Kidney epithelial cell (primary cell): Measurements from ENCODE around the gene ARL16. TPM values are rescaled to one million over a fixed set of nuclear protein-coding genes. Genes with fewer than 3 reads are reported as not detected.

Experiments
- DNase-seq: peaks from one replicate; pipeline ENCODE4 v3.0.0-alpha.2; 2010; ENCODE audit warnings: low read depth
- H3K27me3 ChIP-seq: 2 replicates; pipeline ENCODE4 v1.6.0; 2011; ENCODE audit warnings: low read length; ENCODE audit not compliant: control insufficient read depth, insufficient read depth
- H3K36me3 ChIP-seq: 2 replicates; pipeline ENCODE4 v1.5.1; 2011; ENCODE audit warnings: low read length; ENCODE audit not compliant: control insufficient read depth, insufficient read depth
- H3K4me3 ChIP-seq: 2 replicates; pipeline ENCODE4 v1.5.1; 2011; ENCODE audit warnings: low read depth, mild to moderate bottlenecking, control low read depth, low read length
- total RNA-seq: library from RNA; depleted of rRNA; stranded (reverse); fragments of >200 nt; gene quantifications from 2 replicates; pipeline ENCODE4 v1.2.3, GENCODE V29; 2015
- TF ChIP-seq, protein P1 (sequence below): IDR thresholded peaks from 2 replicates; pipeline ENCODE4 v1.5.1; 2011; ENCODE audit warnings: mild to moderate bottlenecking, moderate library complexity, low read length, control low read depth, inconsistent platforms; ENCODE audit not compliant: insufficient read depth, poor library complexity, severe bottlenecking

Gene ARL16
- total RNA-seq, 1 donor from 2014 or later, result 67.1 TPM

DNA sequence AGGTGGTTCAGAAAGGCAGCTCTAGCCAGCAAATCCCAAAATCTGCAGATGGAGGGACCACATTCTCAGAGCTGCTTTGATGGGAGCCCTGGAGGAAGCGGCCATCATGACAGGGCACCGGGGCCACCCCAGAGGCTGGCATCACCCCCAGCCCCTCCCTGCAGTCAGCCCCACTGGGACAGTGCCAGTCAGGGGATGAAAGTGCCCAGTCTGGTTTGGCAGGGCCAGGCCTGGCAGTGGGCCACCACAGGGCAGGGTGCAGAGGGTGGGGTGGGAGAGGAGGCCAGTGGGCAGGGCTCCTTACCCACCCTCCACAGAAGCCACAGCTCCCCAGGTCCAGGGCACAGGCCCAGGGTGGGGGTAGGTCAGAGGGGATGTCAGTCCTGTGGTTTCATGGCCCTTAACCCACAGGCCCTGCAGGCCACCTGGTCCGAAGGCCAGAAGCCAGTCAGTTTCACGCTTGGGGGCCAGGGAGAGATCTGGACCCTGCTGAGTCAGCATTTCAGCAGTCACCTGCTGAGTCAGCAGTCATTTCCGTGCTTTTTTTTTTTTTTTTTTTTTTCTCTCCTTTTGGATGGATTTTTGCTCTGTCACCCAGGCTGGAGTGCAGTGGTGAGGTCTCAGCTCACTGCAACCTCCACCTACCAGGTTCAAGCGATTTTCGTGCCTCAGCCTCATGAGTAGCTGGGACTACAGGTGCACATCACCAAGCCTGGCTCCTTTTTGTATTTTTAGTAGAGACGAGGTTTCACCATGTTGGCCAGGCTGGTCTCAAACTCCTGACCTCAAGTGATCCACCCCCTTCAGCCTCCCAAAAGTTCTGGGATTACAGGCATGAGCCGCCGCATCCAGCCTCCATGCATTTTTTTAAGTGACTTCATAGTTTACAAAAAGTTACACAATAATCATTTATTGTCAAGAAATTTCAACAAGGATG is 38.9 kb upstream of the ARL16 start:
- TF ChIP-seq, protein P1, sequence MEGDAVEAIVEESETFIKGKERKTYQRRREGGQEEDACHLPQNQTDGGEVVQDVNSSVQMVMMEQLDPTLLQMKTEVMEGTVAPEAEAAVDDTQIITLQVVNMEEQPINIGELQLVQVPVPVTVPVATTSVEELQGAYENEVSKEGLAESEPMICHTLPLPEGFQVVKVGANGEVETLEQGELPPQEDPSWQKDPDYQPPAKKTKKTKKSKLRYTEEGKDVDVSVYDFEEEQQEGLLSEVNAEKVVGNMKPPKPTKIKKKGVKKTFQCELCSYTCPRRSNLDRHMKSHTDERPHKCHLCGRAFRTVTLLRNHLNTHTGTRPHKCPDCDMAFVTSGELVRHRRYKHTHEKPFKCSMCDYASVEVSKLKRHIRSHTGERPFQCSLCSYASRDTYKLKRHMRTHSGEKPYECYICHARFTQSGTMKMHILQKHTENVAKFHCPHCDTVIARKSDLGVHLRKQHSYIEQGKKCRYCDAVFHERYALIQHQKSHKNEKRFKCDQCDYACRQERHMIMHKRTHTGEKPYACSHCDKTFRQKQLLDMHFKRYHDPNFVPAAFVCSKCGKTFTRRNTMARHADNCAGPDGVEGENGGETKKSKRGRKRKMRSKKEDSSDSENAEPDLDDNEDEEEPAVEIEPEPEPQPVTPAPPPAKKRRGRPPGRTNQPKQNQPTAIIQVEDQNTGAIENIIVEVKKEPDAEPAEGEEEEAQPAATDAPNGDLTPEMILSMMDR, result no peak
- DNase-seq, result no peak
- Histone ChIP-seq H3K27me3 (no peaks in the 10 kb centered on the region), H3K36me3 (no peaks in the 10 kb centered on the region), H3K4me3 (no peak overlapping the region)

DNA sequence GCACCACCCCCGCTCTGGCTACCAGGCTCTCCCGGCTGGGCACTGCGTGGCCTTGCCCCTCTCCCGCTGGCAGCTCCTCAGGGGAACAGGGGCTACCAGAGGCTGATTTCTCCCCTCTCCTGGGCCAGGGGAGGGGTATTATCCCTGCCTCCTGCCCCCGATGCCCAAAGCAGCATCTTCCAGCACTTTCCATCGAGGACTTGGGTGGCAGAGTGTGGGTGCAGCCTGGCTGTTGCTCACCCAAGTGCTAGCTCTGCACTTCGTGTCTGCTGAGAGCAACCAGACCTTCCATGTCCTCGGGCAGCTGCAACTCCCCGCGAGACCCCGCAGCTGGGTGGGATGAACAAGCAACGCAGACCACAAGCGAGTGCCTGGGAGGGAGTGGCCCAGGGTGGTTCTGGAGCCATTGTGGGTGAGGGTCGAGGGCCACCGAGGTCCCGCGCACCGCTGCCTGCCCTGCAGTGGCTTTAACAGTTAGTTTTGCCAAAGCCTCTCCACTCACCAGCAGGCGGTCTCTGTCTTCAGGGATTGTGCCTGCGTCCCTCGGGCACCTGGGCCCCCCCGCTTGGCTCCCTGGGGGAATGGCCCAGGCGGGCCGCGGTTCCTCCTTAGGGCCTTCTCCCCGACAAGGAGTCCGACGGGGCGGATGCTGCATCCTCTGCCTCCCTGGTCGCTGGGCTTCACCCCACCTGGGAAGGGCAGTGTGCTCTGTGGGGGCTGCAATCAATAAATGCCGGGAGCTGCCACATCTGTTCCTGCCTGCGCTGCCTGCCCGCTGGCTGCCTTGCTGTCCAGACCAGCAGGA is 36.9 kb upstream of the ARL16 start:
- Histone ChIP-seq H3K36me3 (peaks cover 1% of the 10 kb centered on the region), H3K27me3 (no peaks in the 10 kb centered on the region), H3K4me3 (no peak overlapping the region)
- no peak for DNase-seq
- TF ChIP-seq, protein P1, result no peak

DNA sequence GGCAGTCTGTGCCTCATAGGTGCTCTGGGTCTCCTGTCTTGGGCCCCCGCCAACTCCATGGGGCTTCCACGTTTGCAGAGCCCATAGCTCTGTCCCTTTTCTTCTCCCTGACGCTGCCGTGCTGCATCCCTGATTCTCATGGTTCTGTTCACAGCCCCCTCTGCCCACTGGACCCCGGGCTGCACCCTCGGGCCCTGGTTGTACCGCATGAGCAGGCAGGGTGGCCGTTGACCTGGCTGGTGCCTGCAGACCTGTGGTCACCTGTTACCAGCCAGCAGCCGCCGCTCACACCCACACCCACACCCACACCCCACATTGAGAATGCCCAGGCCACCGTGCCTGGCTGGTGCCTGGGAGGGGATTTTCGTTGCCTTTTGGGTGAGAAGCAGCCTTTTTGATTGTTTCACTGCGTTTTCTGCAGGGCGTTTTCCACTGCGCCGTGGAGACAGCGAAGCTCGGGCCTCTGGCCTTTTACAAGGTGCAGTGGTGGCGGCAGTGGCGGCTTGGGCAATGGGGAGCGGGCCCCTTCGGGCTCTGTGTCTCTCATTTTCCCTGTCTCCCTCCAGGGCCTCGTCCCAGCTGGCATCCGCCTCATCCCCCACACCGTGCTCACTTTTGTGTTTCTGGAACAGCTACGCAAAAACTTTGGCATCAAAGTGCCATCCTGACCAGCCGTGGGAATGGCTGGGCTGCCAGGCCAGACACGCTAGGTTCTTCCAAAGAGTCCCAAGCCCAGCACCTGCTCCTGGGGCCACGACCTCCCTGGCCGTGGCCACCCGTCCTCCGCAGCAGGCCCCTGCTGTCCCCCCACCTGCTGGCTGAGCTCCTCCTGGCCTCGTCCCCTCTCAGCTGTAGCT is 36.0 kb upstream of the ARL16 start:
- Histone ChIP-seq H3K27me3 (no peaks in the 10 kb centered on the region), H3K36me3 (peaks cover 1% of the 10 kb centered on the region), H3K4me3 (no peak overlapping the region)
- DNase-seq, result no peak
- TF ChIP-seq, protein P1, result no peak

DNA sequence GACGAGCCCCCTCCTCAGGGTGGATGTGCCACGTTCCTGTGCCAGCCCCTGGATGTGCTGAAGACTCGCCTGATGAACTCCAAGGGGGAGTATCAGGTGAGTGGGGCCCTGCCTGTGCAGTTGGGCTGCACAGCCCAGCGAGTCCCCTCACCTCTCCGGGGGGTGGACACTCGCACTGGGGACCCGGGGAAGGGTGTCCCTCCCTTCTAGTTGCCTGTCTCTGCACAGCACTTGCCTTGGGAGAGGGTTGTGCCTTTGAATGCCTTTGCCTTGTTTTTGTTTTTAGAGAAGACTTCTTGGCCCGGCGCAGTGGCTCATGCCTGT is 34.1 kb upstream of the ARL16 start:
- peaks cover 1% of the 10 kb centered on the region for H3K36me3 ChIP-seq
- DNase-seq, result no peak
- no peaks in the 10 kb centered on the region for H3K27me3 ChIP-seq
- TF ChIP-seq, protein P1, result no peak
- H3K4me3 ChIP-seq, result no peak overlapping the region

DNA sequence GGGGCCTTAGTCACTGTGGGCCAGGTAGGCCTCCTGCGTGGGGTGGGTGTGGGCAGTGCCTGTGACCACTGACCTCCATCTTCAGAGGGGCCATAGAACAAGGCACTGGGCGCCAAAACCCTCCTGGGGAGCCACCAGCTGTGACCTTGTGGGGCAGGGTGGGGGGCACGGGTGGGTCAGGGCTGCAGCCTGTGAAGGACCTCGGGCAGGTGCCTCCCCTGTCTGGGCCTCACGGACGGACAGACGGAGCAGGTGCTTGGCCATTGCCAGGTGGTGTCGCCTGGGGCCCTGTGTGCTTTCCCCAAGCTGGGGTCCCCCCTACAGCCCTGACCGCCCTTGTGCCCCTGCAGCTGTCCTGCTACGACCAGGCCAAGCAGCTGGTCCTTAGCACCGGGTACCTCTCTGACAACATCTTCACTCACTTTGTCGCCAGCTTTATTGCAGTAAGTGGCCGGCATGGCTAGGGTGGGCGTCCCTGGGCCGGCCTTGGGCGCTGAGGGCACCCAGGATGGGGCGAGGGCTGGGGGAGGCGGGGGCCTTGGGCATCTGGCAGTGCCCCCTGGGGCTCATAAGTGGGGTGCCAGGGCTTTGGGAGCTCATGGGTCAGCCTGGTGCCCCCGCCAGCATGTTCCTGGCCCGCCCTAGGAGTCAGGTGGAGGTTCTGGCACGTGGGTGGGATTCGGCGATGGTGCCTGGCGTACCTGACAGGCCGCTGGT is 33.6 kb upstream of the ARL16 start:
- Histone ChIP-seq H3K4me3 (no peak overlapping the region), H3K36me3 (peaks cover 1% of the 10 kb centered on the region), H3K27me3 (no peaks in the 10 kb centered on the region)
- TF ChIP-seq, protein P1, result no peak
- no peak for DNase-seq
